H9 (cell line): ENCODE results near the gene BMP7. TPM values are rescaled to one million over a fixed set of nuclear protein-coding genes. Genes with fewer than 3 reads are reported as not detected.
A peak's percentile ranks its signal among the peaks of the same experiment; 100 is the strongest.

ENCODE experiments used
- DNase-seq: peaks from one replicate; pipeline ENCODE4 v3.0.0-alpha.2; 2017
- H2AFZ ChIP-seq: one replicate; pipeline ENCODE4 v1.6.1; 2013; ENCODE audit warnings: mild to moderate bottlenecking, low read length, control low read depth, moderate library complexity
- H2AK5ac ChIP-seq: 2 replicates; pipeline ENCODE4 v1.6.1; 2013; ENCODE audit warnings: low read length, control low read depth, mixed read lengths; ENCODE audit not compliant: insufficient read length
- H2BK120ac ChIP-seq: one replicate; pipeline ENCODE4 v1.6.1; 2013; ENCODE audit warnings: low read depth, mild to moderate bottlenecking, low read length, control low read depth, inconsistent platforms; ENCODE audit not compliant: poor library complexity, severe bottlenecking
- H2BK12ac ChIP-seq: 2 replicates; pipeline ENCODE4 v1.6.1; 2013; ENCODE audit warnings: low read length, control low read depth, mixed read lengths, low read depth; ENCODE audit not compliant: insufficient read length
- H2BK15ac ChIP-seq: 2 replicates; pipeline ENCODE4 v1.6.1; 2013; ENCODE audit warnings: low read depth, low read length, control low read depth
- H2BK20ac ChIP-seq: one replicate; pipeline ENCODE4 v1.6.1; 2013; ENCODE audit warnings: low read depth, mild to moderate bottlenecking, low read length, control low read depth, inconsistent platforms; ENCODE audit not compliant: poor library complexity, severe bottlenecking
- H2BK5ac ChIP-seq: 2 replicates; pipeline ENCODE4 v1.6.1; 2013; ENCODE audit warnings: low read length, control low read depth, mixed read lengths; ENCODE audit not compliant: insufficient read length
- H3K14ac ChIP-seq: 2 replicates; pipeline ENCODE4 v1.6.1; 2013; ENCODE audit warnings: low read length, control low read depth; ENCODE audit not compliant: insufficient read depth
- H3K18ac ChIP-seq: 2 replicates; pipeline ENCODE4 v1.6.1; 2013; ENCODE audit warnings: low read depth, mild to moderate bottlenecking, mixed read lengths, low read length, control low read depth; ENCODE audit not compliant: insufficient read length
- H3K23ac ChIP-seq: 2 replicates; pipeline ENCODE4 v1.6.1; 2013; ENCODE audit warnings: low read length, control low read depth, mixed read lengths, low read depth; ENCODE audit not compliant: insufficient read length
- H3K23me2 ChIP-seq: 2 replicates; pipeline ENCODE4 v1.6.1; 2013; ENCODE audit warnings: low read depth, mild to moderate bottlenecking, mixed read lengths, low read length, control low read depth; ENCODE audit not compliant: insufficient read length, poor library complexity, severe bottlenecking
- H3K27ac ChIP-seq: 2 replicates; pipeline ENCODE4 v1.5.1; 2013; ENCODE audit warnings: low read length, control low read depth, mixed read lengths, low read depth; ENCODE audit not compliant: insufficient read length
- H3K27me3 ChIP-seq: 2 replicates; pipeline ENCODE4 v1.6.1; 2013; ENCODE audit warnings: low read length, control low read depth, inconsistent platforms; ENCODE audit not compliant: insufficient read depth
- H3K4ac ChIP-seq: 2 replicates; pipeline ENCODE4 v1.6.1; 2013; ENCODE audit warnings: low read depth, mild to moderate bottlenecking, control low read depth, inconsistent platforms, low read length, moderate library complexity
- H3K4me1 ChIP-seq: 2 replicates; pipeline ENCODE4 v1.6.1; 2013; ENCODE audit warnings: low read length, control low read depth, inconsistent platforms; ENCODE audit not compliant: insufficient read depth
- H3K4me2 ChIP-seq: 2 replicates; pipeline ENCODE4 v1.6.1; 2013; ENCODE audit warnings: low read length, control low read depth, mixed read lengths; ENCODE audit not compliant: insufficient read length, insufficient read depth
- H3K56ac ChIP-seq: 2 replicates; pipeline ENCODE4 v1.6.1; 2013; ENCODE audit warnings: low read depth, mild to moderate bottlenecking, mixed read lengths, low read length, control low read depth; ENCODE audit not compliant: insufficient read length
- H3K79me1 ChIP-seq: 2 replicates; pipeline ENCODE4 v1.6.1; 2013; ENCODE audit warnings: low read depth, mild to moderate bottlenecking, moderate library complexity, low read length, control low read depth, inconsistent platforms; ENCODE audit not compliant: insufficient read depth, poor library complexity, severe bottlenecking
- H3K79me2 ChIP-seq: 2 replicates; pipeline ENCODE4 v1.6.1; 2013; ENCODE audit warnings: low read length, control low read depth, inconsistent platforms; ENCODE audit not compliant: insufficient read depth
- H3K9ac ChIP-seq: 2 replicates; pipeline ENCODE4 v1.6.1; 2013; ENCODE audit warnings: low read length, control low read depth, mixed read lengths; ENCODE audit not compliant: insufficient read length; ENCODE audit errors: extremely low read depth
- H3K9me3 ChIP-seq: one replicate; pipeline ENCODE4 v1.6.1; 2013; ENCODE audit warnings: low read depth, low read length, inconsistent platforms; ENCODE audit not compliant: control insufficient read depth
- H3T11ph ChIP-seq: one replicate; pipeline ENCODE4 v1.6.1; 2013; ENCODE audit warnings: mild to moderate bottlenecking, low read length, control low read depth, inconsistent platforms
- H4K20me1 ChIP-seq: one replicate; pipeline ENCODE4 v1.6.1; 2013; ENCODE audit not compliant: control insufficient read depth, insufficient read length, insufficient read depth
- H4K5ac ChIP-seq: 2 replicates; pipeline ENCODE4 v1.6.1; 2013; ENCODE audit warnings: low read depth, mild to moderate bottlenecking, mixed read lengths, low read length, control low read depth; ENCODE audit not compliant: insufficient read length
- H4K8ac ChIP-seq: replicated peaks from 2 replicates; pipeline ENCODE4 v1.6.1; 2013; ENCODE audit warnings: low read length, control low read depth, mixed read lengths, low read depth; ENCODE audit not compliant: insufficient read length
- H4K91ac ChIP-seq: 2 replicates; pipeline ENCODE4 v1.6.1; 2013; ENCODE audit warnings: low read depth, mild to moderate bottlenecking, moderate library complexity, mixed read lengths, low read length, control low read depth; ENCODE audit not compliant: insufficient read length
- H3K27ac Mint-ChIP-seq, 3 experiments: 2 replicates in 2 of 3; 3 replicates in 1 of 3; pipeline ENCODE4 v1.8.0; 2020 to 2021; ENCODE audit warnings: mixed read lengths in 3 of 3, mild to moderate bottlenecking in 1 of 3, moderate library complexity in 1 of 3
- H3K27me3 Mint-ChIP-seq: 2 replicates; pipeline ENCODE4 v1.8.0; 2021; ENCODE audit warnings: low read depth, mild to moderate bottlenecking, moderate library complexity, mixed read lengths
- H3K36me3 Mint-ChIP-seq, 3 experiments: 2 replicates in 2 of 3; 3 replicates in 1 of 3; pipeline ENCODE4 v1.8.0; 2020 to 2021; ENCODE audit warnings: low read depth in 3 of 3, mixed read lengths in 3 of 3; ENCODE audit not compliant: insufficient read depth in 1 of 3
- H3K4me1 Mint-ChIP-seq, 2 experiments: 2 replicates each; pipeline ENCODE4 v1.8.0; 2020; ENCODE audit warnings: mixed read lengths in 2 of 2
- H3K4me3 Mint-ChIP-seq, 2 experiments: 2 replicates in 1 of 2; 3 replicates in 1 of 2; pipeline ENCODE4 v1.8.0; 2020 to 2021; ENCODE audit warnings: mild to moderate bottlenecking in 2 of 2, mixed read lengths in 2 of 2, moderate library complexity in 1 of 2
- H3K9me3 Mint-ChIP-seq, 2 experiments: 2 replicates in 1 of 2; 3 replicates in 1 of 2; pipeline ENCODE4 v1.8.0; 2020; ENCODE audit warnings: mild to moderate bottlenecking in 2 of 2, mixed read lengths in 2 of 2, moderate library complexity in 1 of 2
- CTCF ChIP-seq: fragments of 200-600 bp; sonication (generic); conservative IDR thresholded peaks from 3 replicates; pipeline ENCODE4 v1.8.0; 2021; ENCODE audit warnings: antibody characterized with exemption, mild to moderate bottlenecking
- WGBS: extraction: QIAGEN DNeasy Blood & Tissue Kit; methylation state at CpG from one replicate; pipeline ENCODE4 v1.1.7; 2013; ENCODE audit warnings: missing lambda C conversion rate, low lambda C conversion rate, mixed read lengths; ENCODE audit not compliant: insufficient read length; ENCODE audit errors: extremely low coverage; 5-methylcytosine and 5-hydroxymethylcytosine counted together
- total RNA-seq: library from RNA; stranded (reverse); gene quantifications from 2 replicates; pipeline ENCODE4 v1.2.1, GENCODE V29; 2021

Gene BMP7
- total RNA-seq, 1 experiment from 2014 or later = 17.7 TPM

- Histone ChIP-seq H2BK20ac (no peak overlapping the region), H2BK120ac (no peak overlapping the region), H2AK5ac (no peak overlapping the region), H4K8ac (no peak overlapping the region), H3K4me2 (peak overlapping the region; percentile 42), H3T11ph (no peak overlapping the region), H3K23ac (no peak overlapping the region), H3K23me2 (peaks cover 17% of the 10 kb centered on the region), H2BK12ac (no peak overlapping the region), H3K4ac (no peak overlapping the region), H2BK15ac (no peak overlapping the region), H4K20me1 (no peaks in the 10 kb centered on the region), H3K27me3 (peaks cover 44% of the 10 kb centered on the region), H3K56ac (no peak overlapping the region), H3K27ac (no peak overlapping the region), H3K18ac (no peak overlapping the region), H4K5ac (no peak overlapping the region), H2BK5ac (no peak overlapping the region), H2AFZ (no peak overlapping the region), H3K79me1 (no peaks in the 10 kb centered on the region), H3K9ac (no peak overlapping the region), H4K91ac (no peak overlapping the region), H3K4me1 (peaks cover 10% of the 10 kb centered on the region; the same call in 1 of the 2 replicates), H3K9me3 (no peaks in the 10 kb centered on the region), H3K79me2 (no peaks in the 10 kb centered on the region), H3K14ac (no peak overlapping the region)
- no peaks in the 10 kb centered on the region for H3K36me3 Mint-ChIP-seq
- peak overlapping the region; percentile 57 to 80 for H3K4me3 Mint-ChIP-seq
- WGBS = no CpG with 5 or more reads among the region's 24 CpGs
- H3K4me1 Mint-ChIP-seq = peaks cover 61 to 69% of the 10 kb centered on the region in 2 experiments
- no peak overlapping the region for H3K27ac Mint-ChIP-seq
- no peak for TF ChIP-seq CTCF
- DNase-seq = no peak
- peaks cover 77% of the 10 kb centered on the region for H3K27me3 Mint-ChIP-seq
- no peaks in the 10 kb centered on the region; a peak in 3 of 5 replicates for H3K9me3 Mint-ChIP-seq
Measured at GRCh38 chr20:57267158-57267821, 849 bp upstream of the BMP7 start.
